Measurements from ENCODE around the gene WDR45. TPM values are rescaled to one million over a fixed set of nuclear protein-coding genes. Genes with fewer than 3 reads are reported as not detected.

Gene WDR45
- total and polyA plus RNA-seq, 3 donors from 2014 or later = 27.1 to 52.0 (median 43.2) TPM

DNA sequence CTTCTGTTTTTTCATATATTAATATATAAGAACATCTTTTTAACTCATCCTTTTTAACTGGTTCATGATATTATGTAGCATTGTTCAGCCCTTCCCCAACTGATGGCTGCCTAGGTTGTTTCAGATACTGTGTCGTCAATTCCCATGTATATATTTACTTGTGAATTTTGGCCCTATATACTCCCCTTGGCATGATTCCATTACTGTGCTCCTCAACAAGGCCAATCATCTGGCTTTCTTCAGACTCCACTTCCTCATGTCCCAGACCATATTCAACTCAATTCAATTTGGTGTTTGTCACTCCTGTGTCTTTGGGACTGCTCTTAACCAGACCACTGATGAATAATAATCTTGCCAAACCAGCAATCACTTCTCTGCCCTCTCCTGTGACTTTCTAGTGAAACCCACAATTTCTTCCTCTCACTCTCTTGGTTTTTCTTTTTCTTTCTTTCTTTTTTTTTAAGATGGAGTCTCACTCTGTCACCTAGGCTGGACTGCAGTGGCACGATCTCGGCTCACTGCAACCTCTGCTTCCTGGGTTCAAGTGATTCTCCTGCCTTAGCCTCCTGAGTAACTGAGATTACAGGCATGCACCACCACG, 2.7 kb upstream of the WDR45 start:
- Histone ChIP-seq H3K9me3 (no peaks in the 10 kb centered on the region), H3K4me3 (no peak overlapping the region), H3K27ac (no peak overlapping the region), H3K36me3 (ENCODE audit: low read depth, missing control alignments) (no peaks in the 10 kb centered on the region), H3K4me1 (no peaks in the 10 kb centered on the region), H3K27me3 (no peaks in the 10 kb centered on the region)
- DNase-seq = no peak
- 77 to 83% methylated on average over 4 of the region's 4 CpGs for WGBS, 2 donors
- no peak for TF ChIP-seq POLR2A (IDR thresholded peaks at IDR 0.05)
- TF ChIP-seq, protein P1, sequence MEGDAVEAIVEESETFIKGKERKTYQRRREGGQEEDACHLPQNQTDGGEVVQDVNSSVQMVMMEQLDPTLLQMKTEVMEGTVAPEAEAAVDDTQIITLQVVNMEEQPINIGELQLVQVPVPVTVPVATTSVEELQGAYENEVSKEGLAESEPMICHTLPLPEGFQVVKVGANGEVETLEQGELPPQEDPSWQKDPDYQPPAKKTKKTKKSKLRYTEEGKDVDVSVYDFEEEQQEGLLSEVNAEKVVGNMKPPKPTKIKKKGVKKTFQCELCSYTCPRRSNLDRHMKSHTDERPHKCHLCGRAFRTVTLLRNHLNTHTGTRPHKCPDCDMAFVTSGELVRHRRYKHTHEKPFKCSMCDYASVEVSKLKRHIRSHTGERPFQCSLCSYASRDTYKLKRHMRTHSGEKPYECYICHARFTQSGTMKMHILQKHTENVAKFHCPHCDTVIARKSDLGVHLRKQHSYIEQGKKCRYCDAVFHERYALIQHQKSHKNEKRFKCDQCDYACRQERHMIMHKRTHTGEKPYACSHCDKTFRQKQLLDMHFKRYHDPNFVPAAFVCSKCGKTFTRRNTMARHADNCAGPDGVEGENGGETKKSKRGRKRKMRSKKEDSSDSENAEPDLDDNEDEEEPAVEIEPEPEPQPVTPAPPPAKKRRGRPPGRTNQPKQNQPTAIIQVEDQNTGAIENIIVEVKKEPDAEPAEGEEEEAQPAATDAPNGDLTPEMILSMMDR (IDR thresholded peaks at IDR 0.05) = no peak
- intact Hi-C loops (cut with DNase I; ENCODE audit: low total_unique reads) = no loop called here

DNA sequence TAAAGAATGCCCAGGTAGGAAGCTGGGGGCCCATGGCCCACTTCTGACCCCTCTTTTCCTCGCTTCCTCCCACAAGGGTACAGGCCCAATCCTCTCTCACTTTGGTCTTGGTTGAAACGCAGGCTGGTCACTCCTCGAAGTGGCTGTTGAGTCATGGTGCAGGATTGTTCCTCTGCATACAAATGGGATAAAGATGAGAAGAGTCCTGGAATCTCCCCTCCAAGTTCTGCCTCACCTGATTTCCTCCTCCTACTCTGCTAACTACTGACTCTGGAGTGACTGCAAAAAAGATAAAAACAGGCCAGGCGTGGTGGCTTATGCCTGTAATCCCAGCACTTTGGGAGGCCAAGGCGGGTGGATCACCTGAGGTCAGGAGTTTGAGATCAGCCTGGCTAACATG, 1.7 kb downstream of the WDR45 start:
- no peak for TF ChIP-seq POLR2A (IDR thresholded peaks at IDR 0.05)
- TF ChIP-seq, protein P1 (IDR thresholded peaks at IDR 0.05) = no peak
- H3K27me3 ChIP-seq = no peaks in the 10 kb centered on the region
- DNase-seq = no peak
- no peaks in the 10 kb centered on the region for H3K9me3 ChIP-seq
- intact Hi-C loops (cut with DNase I; ENCODE audit: low total_unique reads) = no loop called here
- H3K4me3 ChIP-seq = no peak overlapping the region
- WGBS, 2 donors = 73 to 84% methylated on average over 5 of the region's 5 CpGs
- no peaks in the 10 kb centered on the region for H3K36me3 ChIP-seq (ENCODE audit: low read depth, missing control alignments)
- peaks cover 4% of the 10 kb centered on the region for H3K4me1 ChIP-seq
- H3K27ac ChIP-seq = no peak overlapping the region

DNA sequence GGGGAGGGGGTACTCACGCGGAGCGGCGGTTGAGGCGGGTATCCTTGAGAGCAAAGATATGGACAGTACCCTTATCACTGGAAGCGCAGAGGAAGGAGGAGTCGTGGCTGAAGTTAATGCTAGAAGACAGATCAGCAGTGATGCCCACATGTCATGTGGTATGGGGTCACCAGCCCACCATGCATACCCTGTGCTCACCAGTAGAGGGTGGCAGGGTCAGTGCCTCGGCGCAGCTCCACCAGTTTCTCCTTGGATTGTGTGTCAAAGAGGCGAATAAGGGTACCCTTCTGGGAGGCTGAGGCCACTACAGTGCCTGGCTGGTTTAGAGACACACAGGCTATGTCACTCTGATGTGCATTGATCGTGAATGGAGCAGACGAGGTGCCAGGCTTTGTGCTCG, 4.3 kb downstream of the WDR45 start:
- no peaks in the 10 kb centered on the region for H3K9me3 ChIP-seq
- no peak overlapping the region for H3K4me3 ChIP-seq
- no peak overlapping the region for H3K27ac ChIP-seq
- H3K36me3 ChIP-seq (ENCODE audit: low read depth, missing control alignments) = no peaks in the 10 kb centered on the region
- no peak for DNase-seq
- H3K4me1 ChIP-seq = peaks cover 4% of the 10 kb centered on the region
- intact Hi-C loops (cut with DNase I; ENCODE audit: low total_unique reads) = no loop called here
- 87 to 89% methylated on average over 7 to 9 of the region's 13 CpGs for whole genome bisulfite sequencing, 2 donors
- H3K27me3 ChIP-seq = no peaks in the 10 kb centered on the region
- TF ChIP-seq, protein P1 (IDR thresholded peaks at IDR 0.05) = no peak
- no peak for TF ChIP-seq POLR2A (IDR thresholded peaks at IDR 0.05)

DNA sequence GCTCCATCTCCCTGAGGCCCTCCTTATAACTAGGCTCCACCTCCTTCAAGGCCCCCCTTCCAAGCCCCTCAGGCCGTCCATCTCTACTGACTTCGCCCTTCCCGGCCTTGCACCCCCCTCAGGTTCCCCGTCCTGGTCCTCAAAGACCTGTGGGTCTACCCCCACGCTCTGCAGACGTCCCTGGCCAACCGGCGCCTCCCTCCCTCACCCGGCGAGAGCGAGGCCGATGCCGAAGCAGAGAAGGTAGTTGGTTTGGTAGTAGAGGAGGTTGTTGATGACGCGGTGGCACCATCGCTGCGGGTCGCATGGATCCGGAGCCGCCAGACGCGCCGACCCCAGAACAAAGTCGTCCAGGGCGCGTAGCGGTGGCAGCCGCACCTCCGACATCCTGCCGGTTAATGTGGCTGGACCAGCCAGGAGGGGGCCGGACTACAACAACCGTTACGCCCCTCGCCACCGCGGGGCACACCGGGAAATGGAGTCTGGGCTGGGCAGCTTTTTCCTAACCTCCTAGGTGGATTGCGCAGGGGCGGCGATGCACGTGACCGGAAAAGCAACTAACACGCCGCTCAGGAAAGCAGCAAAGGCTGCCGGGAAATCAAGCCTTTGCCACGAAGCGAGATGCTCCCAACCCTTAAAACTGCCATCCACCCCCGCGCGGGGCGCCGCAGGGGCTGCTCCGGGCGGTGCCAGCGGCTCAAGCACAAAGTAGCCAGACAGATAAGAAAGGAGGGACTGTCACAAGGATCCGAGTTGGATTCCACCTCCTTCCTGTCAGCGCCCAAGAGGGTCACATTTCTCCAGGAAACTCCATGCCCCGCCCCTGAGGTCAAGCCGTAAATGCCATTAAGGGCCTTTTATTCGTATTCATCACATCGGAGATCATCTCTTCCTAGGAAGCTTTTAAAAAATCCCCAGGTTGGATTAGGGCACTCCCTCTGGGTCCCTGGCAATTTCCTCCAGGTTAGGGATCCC, 5.8 kb downstream of the WDR45 start, which contains the start of gene PRAF2:
Gene PRAF2, minus strand, starts transcription at position 402 of the 975 bp plus-strand sequence. Its CDS starts 15 bp downstream, at position 387.
- Histone ChIP-seq H3K4me3 (peak within 1 kb of the TSS; percentile 49 to 64), H3K9me3 (no peaks in the 10 kb centered on the region), H3K27ac (peak within 1 kb of the TSS in 1 of 2 donors; percentile 72), H3K4me1 (peaks cover 4% of the 10 kb centered on the region), H3K36me3 (ENCODE audit: low read depth, missing control alignments) (no peaks in the 10 kb centered on the region), H3K27me3 (no peaks in the 10 kb centered on the region)
- WGBS, 2 donors = 0 to 3% methylated on average over 4 to 32 of the region's 61 CpGs
- intact Hi-C loops (cut with DNase I; ENCODE audit: low total_unique reads) = no loop called here
- TF ChIP-seq POLR2A (IDR thresholded peaks at IDR 0.05) = no peak
- TF ChIP-seq, protein P1 (IDR thresholded peaks at IDR 0.05) = no peak
- DNase-seq = peak; percentile 95
